NK-92 treated with Interleukin-12 subunit alpha and Interleukin-12 subunit beta, amount 100 ng/mL, for 24 hours (cell line): Measurements from ENCODE around the gene NFKBIZ.

Experiments used
- DNase-seq: peaks from one replicate; lab custom pipeline; 2025; lab: John Stamatoyannopoulos, UW

The NFKBIZ gene, protein sequence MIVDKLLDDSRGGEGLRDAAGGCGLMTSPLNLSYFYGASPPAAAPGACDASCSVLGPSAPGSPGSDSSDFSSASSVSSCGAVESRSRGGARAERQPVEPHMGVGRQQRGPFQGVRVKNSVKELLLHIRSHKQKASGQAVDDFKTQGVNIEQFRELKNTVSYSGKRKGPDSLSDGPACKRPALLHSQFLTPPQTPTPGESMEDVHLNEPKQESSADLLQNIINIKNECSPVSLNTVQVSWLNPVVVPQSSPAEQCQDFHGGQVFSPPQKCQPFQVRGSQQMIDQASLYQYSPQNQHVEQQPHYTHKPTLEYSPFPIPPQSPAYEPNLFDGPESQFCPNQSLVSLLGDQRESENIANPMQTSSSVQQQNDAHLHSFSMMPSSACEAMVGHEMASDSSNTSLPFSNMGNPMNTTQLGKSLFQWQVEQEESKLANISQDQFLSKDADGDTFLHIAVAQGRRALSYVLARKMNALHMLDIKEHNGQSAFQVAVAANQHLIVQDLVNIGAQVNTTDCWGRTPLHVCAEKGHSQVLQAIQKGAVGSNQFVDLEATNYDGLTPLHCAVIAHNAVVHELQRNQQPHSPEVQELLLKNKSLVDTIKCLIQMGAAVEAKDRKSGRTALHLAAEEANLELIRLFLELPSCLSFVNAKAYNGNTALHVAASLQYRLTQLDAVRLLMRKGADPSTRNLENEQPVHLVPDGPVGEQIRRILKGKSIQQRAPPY

DNA sequence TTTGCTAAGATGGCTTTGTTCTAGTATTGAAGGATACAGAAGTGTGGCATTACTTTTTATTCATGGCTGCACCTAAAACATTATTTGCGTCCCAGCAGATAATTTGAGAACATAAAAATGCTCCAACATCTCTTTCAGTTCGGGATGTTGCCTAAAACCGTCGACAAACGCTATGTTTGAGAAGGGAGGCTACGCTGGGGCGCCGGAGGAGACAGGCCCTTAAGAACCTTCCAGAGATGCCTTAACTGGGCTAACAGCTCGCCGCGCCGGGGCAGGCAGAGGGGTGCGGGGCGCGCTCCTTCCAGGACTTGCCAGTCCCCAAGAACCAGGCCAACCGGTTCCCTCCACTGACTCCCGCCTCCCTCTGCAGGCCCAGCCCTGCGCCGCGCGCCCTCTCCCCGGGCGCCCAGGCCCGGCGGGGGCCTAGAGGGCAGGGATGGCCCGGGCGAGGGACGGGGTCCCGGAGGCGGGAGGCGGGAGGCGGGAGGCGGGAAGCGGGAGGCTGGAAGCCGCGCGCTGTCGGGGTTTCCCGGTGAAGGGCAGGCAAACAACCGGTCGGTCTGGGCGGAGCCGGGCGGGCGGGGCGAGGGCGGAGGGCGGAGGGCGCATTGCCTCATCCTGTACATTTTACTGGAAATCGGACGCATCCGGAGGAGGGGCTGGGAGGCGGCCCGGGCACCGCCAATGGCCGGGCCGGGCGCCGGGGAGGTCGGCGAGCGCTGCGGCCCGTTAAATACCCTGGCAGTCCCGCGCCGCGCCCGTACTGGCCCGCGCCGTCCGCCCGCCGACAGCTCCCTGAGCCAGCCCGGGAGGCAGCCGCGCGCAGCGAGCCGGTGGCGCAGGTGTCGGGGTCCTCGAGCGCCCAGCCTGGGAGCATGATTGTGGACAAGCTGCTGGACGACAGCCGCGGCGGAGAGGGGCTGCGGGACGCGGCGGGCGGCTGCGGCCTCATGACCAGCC is at the start of gene NFKBIZ:
Gene NFKBIZ (plus strand): TSS at position 761 of the 960 bp plus-strand sequence. CDS start 115 bp downstream, at position 876.
- peak; percentile 93 for DNase-seq

DNA sequence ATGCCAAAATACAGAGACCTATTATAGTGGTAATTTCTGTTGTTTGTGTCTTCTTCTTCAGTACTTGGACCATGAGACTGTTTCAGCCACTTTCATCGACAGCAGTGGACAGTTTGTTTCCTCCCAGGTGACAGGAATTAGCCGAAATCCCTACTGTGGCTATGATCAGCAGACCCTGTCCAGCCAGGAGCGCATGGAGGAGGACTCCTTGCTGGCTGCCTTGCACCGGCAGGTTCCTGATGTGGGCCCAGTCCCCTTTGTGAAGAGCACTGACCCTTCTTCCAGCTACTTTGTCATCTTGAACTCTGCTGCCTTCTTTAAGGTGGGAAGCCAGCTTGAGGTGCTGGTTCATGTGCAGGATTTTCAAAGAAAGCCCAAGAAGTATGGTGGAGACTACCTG is 48.1 kb upstream of the NFKBIZ start:
- DNase-seq: no peak

GRCh38 chr3:101802179-101802578 is 47.1 kb upstream of the NFKBIZ start:
- no peak for DNase-seq

GRCh38 chr3:101803173-101803782 is 46.0 kb upstream of the NFKBIZ start:
- peak; percentile 18 for DNase-seq

GRCh38 chr3:101803939-101804338 is 45.4 kb upstream of the NFKBIZ start:
- no peak for DNase-seq

- no peak for DNase-seq
These were observed 42.8 kb upstream of the NFKBIZ start for GRCh38 chr3:101806491-101806890.

DNA sequence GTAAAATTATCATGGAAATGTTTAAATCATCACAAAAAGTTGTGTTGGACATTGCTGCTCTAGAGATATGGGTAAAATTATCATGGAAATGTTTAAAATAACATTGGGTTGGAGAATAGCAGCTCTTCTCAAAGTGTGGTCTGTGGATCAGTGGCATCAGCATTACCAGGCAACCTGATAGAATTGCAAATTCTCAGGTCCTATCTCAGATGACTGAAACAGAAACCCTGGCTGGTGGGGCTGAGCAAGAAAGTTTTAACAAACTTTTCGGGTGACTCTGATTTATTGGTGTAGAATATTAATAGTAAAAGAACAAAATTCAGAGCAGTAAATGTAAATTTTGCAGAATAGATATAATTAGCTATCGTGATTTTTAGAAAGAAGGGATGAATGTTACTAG is 41.4 kb upstream of the NFKBIZ start:
- DNase-seq: no peak

GRCh38 chr3:101809178-101810021 is 39.9 kb upstream of the NFKBIZ start:
- DNase-seq: no peak

DNA sequence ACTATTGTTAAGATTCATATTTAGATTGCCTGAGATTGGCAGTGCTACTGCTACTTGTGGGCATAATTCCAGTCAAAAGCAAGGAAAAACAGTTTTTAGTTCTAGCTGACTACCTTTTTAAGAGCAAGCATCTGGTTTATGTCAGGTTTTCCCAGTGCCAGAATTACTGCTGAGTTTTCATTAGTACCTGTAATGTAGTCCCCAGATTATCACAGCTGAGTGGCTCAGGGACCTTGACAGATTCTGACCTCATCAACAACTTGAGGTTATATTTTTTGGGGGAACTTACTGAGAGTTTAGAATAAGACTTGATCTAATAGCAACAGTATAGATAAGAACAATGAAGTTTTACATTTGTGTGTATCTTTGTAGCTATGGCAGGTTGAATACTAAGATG is 39.3 kb upstream of the NFKBIZ start:
- DNase-seq: no peak

- no peak for DNase-seq
These were observed 37.4 kb upstream of the NFKBIZ start for GRCh38 chr3:101811875-101812274.

DNA sequence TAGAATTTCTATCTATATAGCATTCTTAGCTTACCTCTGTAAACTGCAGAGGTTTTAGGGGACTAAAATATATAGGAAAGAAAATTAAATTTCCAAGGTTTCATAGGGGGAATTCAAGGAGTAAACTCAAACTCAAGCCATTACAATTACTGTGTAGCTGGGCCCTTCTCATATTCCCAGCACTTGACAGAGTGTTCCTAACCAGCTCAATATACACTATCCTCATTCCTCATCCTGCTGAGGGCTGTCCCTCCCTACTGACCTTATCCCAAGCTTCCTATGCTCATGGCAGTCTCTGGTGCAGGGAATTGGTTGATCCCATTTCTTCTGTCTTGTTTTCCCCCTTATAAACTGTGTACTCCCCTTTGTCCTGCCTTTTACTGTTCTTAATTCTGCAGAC is 36.4 kb upstream of the NFKBIZ start:
- no peak for DNase-seq

DNA sequence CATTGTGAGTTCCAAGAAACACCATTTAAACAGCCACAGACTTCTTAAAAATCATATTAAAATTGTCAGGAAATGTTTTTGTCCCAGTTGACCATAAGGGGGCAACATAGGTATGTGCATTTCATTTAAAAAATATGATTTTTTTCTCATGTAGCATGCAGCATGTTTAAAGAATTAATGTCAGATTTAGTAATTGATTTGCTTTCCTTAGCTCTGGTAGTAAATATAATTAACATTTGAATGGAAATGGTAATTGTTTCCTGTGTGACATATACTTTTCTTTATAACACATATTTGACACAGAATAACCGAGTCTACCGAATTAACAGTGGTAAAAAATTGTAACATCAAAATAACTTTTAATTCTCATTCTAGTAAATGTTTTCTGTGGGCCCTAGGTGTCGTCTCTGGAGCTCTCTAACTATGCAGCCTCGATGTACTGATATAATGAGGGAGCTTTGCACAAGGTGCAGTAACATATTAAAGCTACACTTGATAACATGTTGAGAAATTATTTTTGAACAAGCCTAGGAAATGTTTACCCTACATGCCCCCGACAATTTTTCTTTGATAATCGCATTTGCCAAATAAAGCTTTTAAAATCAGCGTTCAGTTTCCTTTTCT is 35.4 kb upstream of the NFKBIZ start:
- no peak for DNase-seq

DNA sequence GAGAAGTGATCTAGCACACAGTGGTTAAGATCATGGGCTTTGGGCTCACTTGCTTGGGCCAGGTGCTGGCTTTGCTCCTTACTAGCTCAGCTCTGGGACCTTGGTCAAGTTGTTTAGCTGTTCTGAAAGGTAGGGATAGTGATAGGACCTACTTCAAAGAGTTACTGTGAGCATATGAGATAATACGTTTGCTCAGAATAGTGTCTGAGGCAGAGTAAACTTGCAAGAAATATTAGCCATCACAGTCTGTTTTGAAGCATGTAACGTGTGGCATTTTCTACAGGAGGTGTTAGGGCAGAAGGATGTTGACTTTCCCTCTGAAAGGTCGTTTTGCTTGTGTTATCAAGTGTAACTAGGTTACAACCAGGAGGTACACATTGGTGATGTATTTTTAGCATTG is 34.5 kb upstream of the NFKBIZ start:
- no peak for DNase-seq

DNA sequence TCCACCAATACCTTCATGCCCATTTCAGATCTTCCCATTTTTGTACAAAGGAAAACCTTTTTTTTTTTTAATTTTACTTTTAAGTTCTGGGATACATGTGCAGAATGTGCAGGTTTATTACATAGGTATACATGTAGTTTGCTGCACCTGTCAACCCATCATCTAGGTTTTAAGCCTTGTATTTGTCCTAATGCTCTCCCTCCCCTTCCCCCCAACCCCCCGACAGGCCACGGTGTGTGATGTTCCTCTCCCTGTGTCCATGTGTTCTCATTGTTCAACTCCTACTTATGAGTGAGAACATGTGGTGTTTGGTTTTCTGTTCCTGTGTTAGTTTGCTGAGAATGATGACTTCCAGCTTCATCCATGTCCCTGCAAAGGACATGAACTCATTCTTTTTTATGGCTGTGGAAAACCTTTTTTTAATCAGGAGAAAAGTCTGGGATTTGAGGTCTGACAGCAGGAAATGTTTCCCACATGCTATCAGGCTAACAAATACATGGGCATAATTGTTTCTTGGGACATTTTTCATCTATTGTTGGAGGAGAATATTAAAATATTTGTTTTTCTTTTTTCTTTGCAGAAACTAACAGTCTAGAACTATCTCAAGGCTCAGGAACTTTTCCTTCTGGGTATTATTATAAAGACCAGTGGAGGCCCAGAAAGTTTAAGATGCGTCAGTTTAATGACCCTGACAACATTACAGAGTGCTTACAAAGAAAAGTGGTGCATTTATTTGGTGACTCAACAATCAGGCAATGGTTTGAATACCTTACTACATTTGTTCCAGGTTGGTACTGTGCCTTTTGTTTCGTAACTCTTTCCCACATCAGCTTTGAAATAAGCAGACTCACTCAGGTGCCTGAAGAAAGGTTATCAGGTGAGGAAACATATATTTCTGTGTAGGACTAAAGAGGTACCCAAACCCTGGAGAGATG is 32.8 kb upstream of the NFKBIZ start:
- DNase-seq: no peak

DNA sequence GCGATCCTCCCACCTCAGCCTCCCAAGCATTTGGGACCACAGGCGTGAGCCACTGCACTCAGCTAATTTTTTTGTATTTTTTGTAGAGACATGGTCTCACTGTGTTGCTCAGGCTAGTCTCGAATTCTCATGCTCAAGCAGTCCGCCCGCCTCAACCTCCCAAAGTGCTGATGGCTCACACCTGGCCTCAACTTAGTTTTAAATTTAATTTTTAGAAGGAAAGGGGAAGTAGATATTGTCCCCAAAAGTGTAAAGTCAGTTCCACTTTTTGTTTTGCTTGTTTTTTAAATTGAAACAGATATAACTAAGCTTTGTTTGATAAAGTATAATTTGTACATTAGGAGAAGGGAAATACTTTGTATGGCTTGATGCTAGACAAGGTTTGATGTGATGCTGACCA is 31.3 kb upstream of the NFKBIZ start:
- no peak for DNase-seq

DNA sequence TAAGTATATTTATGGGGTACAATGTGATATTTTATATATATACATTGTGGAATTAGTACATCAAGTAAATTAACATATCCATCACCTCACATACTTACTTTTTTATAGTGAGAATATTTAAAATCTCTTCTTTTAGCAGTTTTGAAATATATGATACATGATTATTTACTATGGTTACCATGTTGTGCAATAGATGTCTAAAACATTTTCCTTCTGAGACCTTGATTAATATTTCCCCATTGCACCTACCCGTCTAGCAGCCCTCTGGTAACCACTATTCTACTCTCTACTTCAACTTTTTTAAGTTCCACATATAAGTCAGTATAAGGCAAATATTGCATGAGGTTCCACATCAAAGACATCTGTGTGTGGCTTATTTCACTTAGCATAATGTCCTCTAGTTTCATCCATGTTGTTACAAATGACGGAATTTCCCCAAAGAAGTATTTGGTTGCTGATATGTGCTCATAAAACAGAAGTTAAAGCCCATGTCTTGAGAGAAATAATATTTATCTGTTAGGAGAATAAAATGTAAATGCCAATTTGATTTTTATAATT is 29.6 kb upstream of the NFKBIZ start:
- DNase-seq: no peak

- DNase-seq: no peak
These were observed 27.8 kb upstream of the NFKBIZ start for GRCh38 chr3:101821503-101821902.

- DNase-seq: no peak
These were observed 25.8 kb upstream of the NFKBIZ start for GRCh38 chr3:101823525-101823924.

- no peak for DNase-seq
These were observed 24.6 kb upstream of the NFKBIZ start for GRCh38 chr3:101824702-101825101.
